OCI-LY7 (cell line): ENCODE data around the gene ZNF283. TPM values are rescaled to one million over a fixed set of nuclear protein-coding genes. Genes with fewer than 3 reads are reported as not detected.

Experiments used
- BruUV-seq: library from RNA; stranded (reverse); fragments of 400-500 nt; replicated peaks from 2 replicates; lab custom pipeline; 2021; lab: Mats Ljungman, UMichigan
- CTCF ChIA-PET: fragments of 300-600 bp; sonication (Branson Sonifier 250); formaldehyde crosslinking; loops from one replicate; lab custom pipeline; 2022; ENCODE audit warnings: antibody characterized with exemption; ENCODE audit not compliant: unreplicated experiment; lab: Charles Lee
- POLR2A ChIA-PET: fragments of 300-600 bp; sonication (Branson Sonifier 250); formaldehyde crosslinking; loops from one replicate; lab custom pipeline; 2022; ENCODE audit warnings: antibody characterized with exemption; lab: Charles Lee
- DNase-seq: peaks from one replicate; pipeline ENCODE4 v3.0.0-alpha.2; 2015; ENCODE audit warnings: low spot score
- H2AFZ ChIP-seq: fragments of 200-600 bp; sonication (generic), shearing (Covaris generic); 2 replicates; pipeline ENCODE4 v1.6.1; 2014; ENCODE audit warnings: mild to moderate bottlenecking, antibody characterized with exemption, low read length, moderate library complexity
- H3K27ac ChIP-seq: fragments of 200-600 bp; sonication (generic); 2 replicates; pipeline ENCODE4 v1.5.1; 2014; ENCODE audit warnings: mixed run types, low read depth, mild to moderate bottlenecking, moderate library complexity, low read length, inconsistent platforms; ENCODE audit not compliant: poor library complexity, severe bottlenecking
- H3K36me3 ChIP-seq: fragments of 200-600 bp; sonication (generic); 2 replicates; pipeline ENCODE4 v1.6.1; 2014; ENCODE audit warnings: mild to moderate bottlenecking, antibody characterized with exemption, low read length, moderate library complexity, mixed read lengths; ENCODE audit not compliant: insufficient read depth
- H3K4me1 ChIP-seq: fragments of 200-600 bp; sonication (generic); 2 replicates; pipeline ENCODE4 v1.5.1; 2014; ENCODE audit warnings: mild to moderate bottlenecking, low read length; ENCODE audit not compliant: insufficient read depth, poor library complexity, severe bottlenecking
- H3K4me2 ChIP-seq: fragments of 200-600 bp; sonication (generic); 2 replicates; pipeline ENCODE4 v1.6.1; 2014; ENCODE audit warnings: mild to moderate bottlenecking, low read length
- H3K4me3 ChIP-seq: fragments of 200-600 bp; sonication (generic); 2 replicates; pipeline ENCODE4 v1.5.1; 2014; ENCODE audit warnings: mild to moderate bottlenecking, low read depth, low read length; ENCODE audit not compliant: poor library complexity, severe bottlenecking
- H3K79me2 ChIP-seq: fragments of 200-600 bp; sonication (generic); 2 replicates; pipeline ENCODE4 v1.6.1; 2016; ENCODE audit warnings: low read depth, mild to moderate bottlenecking, low read length, moderate library complexity, mixed read lengths; ENCODE audit not compliant: insufficient read depth
- H3K9me2 ChIP-seq: fragments of 200-600 bp; sonication (generic); 2 replicates; pipeline ENCODE4 v1.6.1; 2016; ENCODE audit warnings: mild to moderate bottlenecking, low read length, mixed read lengths; ENCODE audit not compliant: insufficient read depth
- H3K9me3 ChIP-seq: fragments of 200-600 bp; sonication (generic); 2 replicates; pipeline ENCODE4 v1.6.1; 2014; ENCODE audit warnings: mild to moderate bottlenecking, mixed run types, low read length, mixed read lengths
- H4K20me1 ChIP-seq: fragments of 200-600 bp; sonication (generic); 2 replicates; pipeline ENCODE4 v1.6.1; 2014; ENCODE audit warnings: mild to moderate bottlenecking, antibody characterized with exemption, low read length, moderate library complexity, mixed read lengths; ENCODE audit not compliant: insufficient read depth
- EZH2phosphoT487 ChIP-seq: fragments of 200-600 bp; sonication (generic); IDR thresholded peaks from 2 replicates; pipeline ENCODE4 v1.6.1; 2018; ENCODE audit warnings: low read depth, borderline replicate concordance, mild to moderate bottlenecking, mixed run types, antibody characterized with exemption, low read length, moderate library complexity, mixed read lengths
- intact Hi-C: fragments of 100-400 bp; cut with micrococcal nuclease; formaldehyde crosslinking; loops from one replicate; pipeline ENCODE4 v1.10.0; 2022; ENCODE audit not compliant: unreplicated experiment
- total RNA-seq, 2 experiments: library from RNA; depleted of rRNA in 1 of 2; stranded (reverse); fragments of >200 nt in 1 of 2; shearing (Covaris generic) in 1 of 2; gene quantifications; 2 replicates each; pipeline ENCODE4 v1.2.3, GENCODE V29; 2014 to 2022
- TF ChIP-seq, protein P1 (sequence below): fragments of 200-600 bp; sonication (generic); conservative IDR thresholded peaks from 2 replicates; pipeline ENCODE4 v1.5.1; 2014; ENCODE audit warnings: mild to moderate bottlenecking, antibody characterized with exemption, low read length, moderate library complexity, mixed read lengths

ZNF283 gene
- total RNA-seq, 2 experiments from 2014 or later, result 2.8 to 4.8 TPM

DNA sequence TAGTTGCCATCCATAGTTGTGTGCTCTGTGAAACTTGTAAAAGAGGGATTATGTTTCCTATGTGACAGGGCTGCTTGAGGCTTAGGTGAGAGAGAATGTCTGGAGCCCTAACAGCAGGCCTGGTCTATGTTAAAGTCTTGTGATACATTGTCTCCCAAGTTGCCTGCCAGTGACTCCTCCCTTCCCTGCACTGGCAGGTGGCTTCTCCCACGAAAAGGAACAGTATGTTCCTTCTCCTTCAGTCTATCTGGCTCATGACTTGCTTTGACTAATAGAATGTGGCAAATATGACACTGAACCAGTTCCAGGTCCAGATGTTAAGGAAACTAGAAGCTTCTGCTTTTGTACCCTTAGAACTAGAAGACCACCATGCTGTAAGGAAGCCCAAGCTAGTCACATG lies 40.5 kb upstream of the ZNF283 start:
- no peak for DNase-seq
- Histone ChIP-seq H3K79me2 (no peaks in the 10 kb centered on the region), H3K4me3 (no peak overlapping the region), H2AFZ (no peak overlapping the region), H3K4me1 (peaks cover 53% of the 10 kb centered on the region), H3K9me2 (no peaks in the 10 kb centered on the region), H3K27ac (no peak overlapping the region), H3K9me3 (no peaks in the 10 kb centered on the region), H3K36me3 (no peaks in the 10 kb centered on the region), H4K20me1 (no peaks in the 10 kb centered on the region), H3K4me2 (no peak overlapping the region)
- no TSS peak for BruUV-seq
- no peak for TF ChIP-seq EZH2phosphoT487
- TF ChIP-seq, protein P1, sequence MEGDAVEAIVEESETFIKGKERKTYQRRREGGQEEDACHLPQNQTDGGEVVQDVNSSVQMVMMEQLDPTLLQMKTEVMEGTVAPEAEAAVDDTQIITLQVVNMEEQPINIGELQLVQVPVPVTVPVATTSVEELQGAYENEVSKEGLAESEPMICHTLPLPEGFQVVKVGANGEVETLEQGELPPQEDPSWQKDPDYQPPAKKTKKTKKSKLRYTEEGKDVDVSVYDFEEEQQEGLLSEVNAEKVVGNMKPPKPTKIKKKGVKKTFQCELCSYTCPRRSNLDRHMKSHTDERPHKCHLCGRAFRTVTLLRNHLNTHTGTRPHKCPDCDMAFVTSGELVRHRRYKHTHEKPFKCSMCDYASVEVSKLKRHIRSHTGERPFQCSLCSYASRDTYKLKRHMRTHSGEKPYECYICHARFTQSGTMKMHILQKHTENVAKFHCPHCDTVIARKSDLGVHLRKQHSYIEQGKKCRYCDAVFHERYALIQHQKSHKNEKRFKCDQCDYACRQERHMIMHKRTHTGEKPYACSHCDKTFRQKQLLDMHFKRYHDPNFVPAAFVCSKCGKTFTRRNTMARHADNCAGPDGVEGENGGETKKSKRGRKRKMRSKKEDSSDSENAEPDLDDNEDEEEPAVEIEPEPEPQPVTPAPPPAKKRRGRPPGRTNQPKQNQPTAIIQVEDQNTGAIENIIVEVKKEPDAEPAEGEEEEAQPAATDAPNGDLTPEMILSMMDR, result no peak
- intact Hi-C loops, result no loop called here
- POLR2A ChIA-PET, result interaction anchor here (0.7 kb wide), 1 partner anchor 189 kb away, joined by 3 read pairs; no protein-coding TSS in a partner anchor
- CTCF ChIA-PET, result no interaction called here

DNA sequence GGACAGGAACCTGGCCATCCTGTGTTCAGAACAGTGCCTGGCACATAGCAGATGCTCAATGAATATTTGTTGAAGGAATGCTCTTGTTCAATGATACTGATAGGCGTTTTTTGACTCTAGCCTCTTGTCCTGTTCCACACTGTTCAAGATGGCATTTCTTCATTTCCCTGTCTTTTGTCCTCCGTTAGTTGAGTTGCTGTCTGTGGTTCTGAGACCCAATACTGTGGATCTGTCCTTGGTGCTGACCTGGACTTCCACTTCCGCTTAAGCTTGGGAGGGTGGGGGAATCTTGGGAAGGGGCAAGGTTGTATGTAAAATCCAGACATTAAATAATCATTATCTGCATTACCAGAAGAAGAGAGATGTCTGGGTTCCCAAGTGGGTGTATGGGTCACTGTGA lies 38.1 kb upstream of the ZNF283 start:
- intact Hi-C loops, result no loop called here
- Histone ChIP-seq H3K4me2 (no peak overlapping the region), H4K20me1 (no peaks in the 10 kb centered on the region), H3K27ac (no peak overlapping the region), H3K4me3 (no peak overlapping the region), H2AFZ (no peak overlapping the region), H3K9me2 (no peaks in the 10 kb centered on the region), H3K9me3 (no peaks in the 10 kb centered on the region), H3K79me2 (no peaks in the 10 kb centered on the region), H3K36me3 (no peaks in the 10 kb centered on the region), H3K4me1 (peaks cover 30% of the 10 kb centered on the region)
- no TSS peak for BruUV-seq
- TF ChIP-seq, protein P1, result no peak
- POLR2A ChIA-PET, result no interaction called here
- no peak for DNase-seq
- CTCF ChIA-PET, result no interaction called here

DNA sequence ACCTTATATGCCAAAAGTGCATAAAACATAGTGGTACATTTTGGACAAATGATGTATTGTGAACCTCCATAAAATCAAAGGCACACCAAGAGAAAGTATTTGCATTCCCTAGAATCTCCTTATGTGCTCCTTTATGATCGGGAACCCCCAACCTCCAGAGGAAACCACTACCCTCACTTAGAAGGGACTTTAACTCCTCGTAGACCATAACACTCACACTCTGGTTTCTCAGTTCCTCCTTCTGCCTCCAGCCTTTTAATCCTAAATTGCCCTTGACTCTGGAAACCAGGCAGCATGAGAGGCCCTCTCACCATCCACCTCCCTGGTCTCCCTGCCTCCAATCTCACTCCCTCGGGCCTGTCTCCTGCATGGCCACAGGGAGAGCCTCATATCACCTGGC lies 36.5 kb upstream of the ZNF283 start:
- Histone ChIP-seq H3K4me1 (peaks cover 14% of the 10 kb centered on the region), H3K79me2 (no peaks in the 10 kb centered on the region), H3K36me3 (no peaks in the 10 kb centered on the region), H3K4me3 (no peak overlapping the region), H3K9me3 (no peaks in the 10 kb centered on the region), H3K4me2 (0 out of 2 replicates have a peak overlapping the region, but pooled peaks have one; percentile 7), H3K9me2 (no peaks in the 10 kb centered on the region), H2AFZ (no peak overlapping the region), H4K20me1 (no peaks in the 10 kb centered on the region), H3K27ac (no peak overlapping the region)
- POLR2A ChIA-PET, result no interaction called here
- CTCF ChIA-PET, result no interaction called here
- peak; percentile 14 for DNase-seq
- BruUV-seq, result no TSS peak
- intact Hi-C loops, result no loop called here
- TF ChIP-seq, protein P1, result no peak
- TF ChIP-seq EZH2phosphoT487, result no peak
